DND-41 (cell line): Measurements from ENCODE around the gene CDH23.

Source experiments
- EZH2 ChIP-seq: IDR thresholded peaks from 3 replicates; pipeline ENCODE4 v1.6.1; 2012; ENCODE audit warnings: borderline replicate concordance, low read depth, mild to moderate bottlenecking, moderate library complexity, low read length, inconsistent platforms; ENCODE audit not compliant: severe bottlenecking
- TF ChIP-seq, protein P1 (sequence below): IDR thresholded peaks from 2 replicates; pipeline ENCODE4 v1.5.1; 2012; ENCODE audit warnings: borderline replicate concordance, low read length, moderate library complexity, mild to moderate bottlenecking; ENCODE audit not compliant: poor library complexity, severe bottlenecking; ENCODE audit errors: extremely low read depth

DNA sequence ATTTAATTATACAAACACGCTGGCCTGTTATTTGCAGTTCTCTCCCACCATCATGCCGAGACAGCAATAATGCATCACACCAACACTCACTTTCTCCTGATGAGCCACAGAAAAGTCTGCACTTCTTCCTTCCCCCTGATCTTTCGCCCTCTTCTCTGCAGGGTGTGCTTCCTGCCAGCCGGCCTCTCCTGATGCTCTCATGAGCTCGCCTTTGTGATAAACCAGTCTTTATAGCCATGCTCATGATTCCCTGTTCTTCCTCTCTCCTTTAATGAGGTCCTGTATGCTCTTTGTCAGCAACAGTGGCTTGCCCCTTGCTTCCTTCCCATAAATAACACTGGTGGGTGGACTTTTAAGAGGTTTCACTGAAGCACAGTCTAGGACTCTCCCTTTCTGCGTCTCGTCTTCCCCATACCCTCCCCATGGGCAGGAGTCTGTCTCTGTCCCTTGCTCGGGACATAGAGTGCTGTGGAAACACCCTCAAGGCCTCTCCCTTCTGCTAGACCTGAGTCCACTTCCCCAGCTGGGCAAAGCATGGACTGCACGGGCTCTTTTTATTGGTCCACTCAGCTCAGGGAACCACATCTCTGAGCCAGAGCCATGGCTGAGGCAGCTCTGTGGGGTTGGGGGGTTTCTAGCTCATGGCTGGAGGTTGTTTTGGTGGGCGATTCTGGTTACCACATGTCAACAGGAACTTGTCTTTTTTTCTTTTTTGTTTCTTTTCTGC, 189.0 kb downstream of the CDH23 start:
- TF ChIP-seq, protein P1, sequence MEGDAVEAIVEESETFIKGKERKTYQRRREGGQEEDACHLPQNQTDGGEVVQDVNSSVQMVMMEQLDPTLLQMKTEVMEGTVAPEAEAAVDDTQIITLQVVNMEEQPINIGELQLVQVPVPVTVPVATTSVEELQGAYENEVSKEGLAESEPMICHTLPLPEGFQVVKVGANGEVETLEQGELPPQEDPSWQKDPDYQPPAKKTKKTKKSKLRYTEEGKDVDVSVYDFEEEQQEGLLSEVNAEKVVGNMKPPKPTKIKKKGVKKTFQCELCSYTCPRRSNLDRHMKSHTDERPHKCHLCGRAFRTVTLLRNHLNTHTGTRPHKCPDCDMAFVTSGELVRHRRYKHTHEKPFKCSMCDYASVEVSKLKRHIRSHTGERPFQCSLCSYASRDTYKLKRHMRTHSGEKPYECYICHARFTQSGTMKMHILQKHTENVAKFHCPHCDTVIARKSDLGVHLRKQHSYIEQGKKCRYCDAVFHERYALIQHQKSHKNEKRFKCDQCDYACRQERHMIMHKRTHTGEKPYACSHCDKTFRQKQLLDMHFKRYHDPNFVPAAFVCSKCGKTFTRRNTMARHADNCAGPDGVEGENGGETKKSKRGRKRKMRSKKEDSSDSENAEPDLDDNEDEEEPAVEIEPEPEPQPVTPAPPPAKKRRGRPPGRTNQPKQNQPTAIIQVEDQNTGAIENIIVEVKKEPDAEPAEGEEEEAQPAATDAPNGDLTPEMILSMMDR, result no peak
- TF ChIP-seq EZH2, result no peak
